Right hindlimb (tissue), 1 donor: ENCODE results near the gene LY6G5C.

Experiments used
- DNase-seq: peaks from one replicate; pipeline ENCODE4 v3.0.0-alpha.2; 2018

The LY6G5C gene

GRCh38 chr6:31661262-31662123, 19.4 kb downstream of the LY6G5C start:
- no peak for DNase-seq

- peak; percentile 93 for DNase-seq
Measured at GRCh38 chr6:31660381-31661261, 20.2 kb downstream of the LY6G5C start, which contains the start of gene C6orf47. Gene C6orf47 (minus strand): TSS chr6:31660778. CDS start chr6:31659947, 831 bp downstream.

DNA sequence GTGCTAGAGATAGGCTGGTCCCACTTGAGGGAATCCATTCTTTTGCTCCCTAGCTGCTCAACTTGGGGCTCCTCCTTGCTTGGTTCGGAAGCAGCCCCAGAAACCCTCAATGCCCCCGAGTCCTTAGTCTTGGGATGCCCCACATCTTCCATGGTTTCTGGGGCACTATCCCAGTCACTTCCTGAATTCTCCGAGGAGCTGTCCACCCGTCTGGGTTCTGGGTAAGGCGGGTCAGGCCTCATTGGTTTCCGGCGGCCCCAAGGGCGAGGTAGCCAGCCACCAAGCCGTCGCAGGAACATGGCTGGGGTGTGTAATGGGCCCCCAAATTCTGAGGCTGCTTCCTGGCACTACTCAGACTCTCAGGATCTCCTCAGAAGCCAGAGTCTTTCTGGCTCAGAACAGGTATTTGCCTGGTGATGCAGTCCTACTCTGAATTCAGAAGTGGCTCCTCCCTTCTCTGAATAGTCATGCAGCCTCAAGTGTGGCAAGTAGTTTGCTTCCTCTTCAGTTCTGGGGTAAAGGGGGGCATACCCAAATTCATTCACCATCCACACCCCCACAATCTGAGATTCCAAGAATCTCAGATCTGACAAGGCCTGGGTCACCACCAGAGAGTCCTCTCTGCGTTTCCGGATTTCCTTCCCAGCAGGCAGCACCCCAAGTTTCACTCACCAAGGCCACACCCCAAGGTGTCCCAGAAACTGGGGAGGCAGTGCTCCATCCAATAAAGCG, 21.1 kb downstream of the LY6G5C start:
- no peak for DNase-seq

GRCh38 chr6:31658983-31659648, 21.8 kb downstream of the LY6G5C start:
- no peak for DNase-seq

GRCh38 chr6:31658158-31658688, 22.6 kb downstream of the LY6G5C start:
- DNase-seq: no peak

GRCh38 chr6:31657406-31658157, 23.3 kb downstream of the LY6G5C start:
- DNase-seq: no peak

- DNase-seq: no peak
Measured at GRCh38 chr6:31655349-31656237, 25.3 kb downstream of the LY6G5C start, which contains the start of gene APOM. Gene APOM (plus strand): TSS chr6:31655894. CDS start chr6:31655967, 73 bp downstream.

DNA sequence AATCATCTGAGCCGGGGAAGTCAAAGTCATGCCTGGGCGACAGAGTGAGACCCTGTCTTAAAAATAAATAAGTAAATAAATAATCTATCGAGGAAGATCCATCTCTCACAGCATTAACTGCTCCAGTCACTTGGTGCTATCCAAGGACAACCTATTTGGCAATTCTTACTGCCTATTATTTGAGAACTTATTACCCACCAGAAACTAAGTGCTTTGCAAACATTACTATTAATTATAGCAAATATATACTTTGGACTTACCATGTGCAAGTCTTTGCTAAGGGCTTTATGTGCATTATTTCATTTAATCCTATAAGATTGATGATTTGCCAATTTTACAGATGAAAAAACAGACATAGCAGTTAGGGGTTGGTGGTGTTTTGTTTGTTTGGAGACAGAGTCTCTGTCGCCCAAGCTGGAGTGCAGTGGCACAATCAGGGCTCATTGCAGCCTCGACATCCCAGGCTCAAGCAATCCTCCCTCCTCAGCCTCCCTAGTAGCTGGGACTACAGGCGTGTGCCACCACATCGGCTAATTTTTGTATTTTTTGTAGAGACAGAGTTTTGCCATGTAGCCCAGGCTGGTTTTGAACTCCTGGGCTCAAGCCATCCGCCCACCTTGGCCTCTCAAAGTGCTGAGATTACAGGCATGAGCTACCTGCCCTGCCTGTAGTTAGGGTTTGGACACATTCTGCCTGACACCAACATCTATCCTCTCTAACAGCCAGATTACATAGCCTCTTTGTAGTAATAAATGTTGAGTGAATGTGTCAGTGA, 26.1 kb downstream of the LY6G5C start:
- no peak for DNase-seq

GRCh38 chr6:31652925-31653724, 27.7 kb downstream of the LY6G5C start:
- no peak for DNase-seq

DNA sequence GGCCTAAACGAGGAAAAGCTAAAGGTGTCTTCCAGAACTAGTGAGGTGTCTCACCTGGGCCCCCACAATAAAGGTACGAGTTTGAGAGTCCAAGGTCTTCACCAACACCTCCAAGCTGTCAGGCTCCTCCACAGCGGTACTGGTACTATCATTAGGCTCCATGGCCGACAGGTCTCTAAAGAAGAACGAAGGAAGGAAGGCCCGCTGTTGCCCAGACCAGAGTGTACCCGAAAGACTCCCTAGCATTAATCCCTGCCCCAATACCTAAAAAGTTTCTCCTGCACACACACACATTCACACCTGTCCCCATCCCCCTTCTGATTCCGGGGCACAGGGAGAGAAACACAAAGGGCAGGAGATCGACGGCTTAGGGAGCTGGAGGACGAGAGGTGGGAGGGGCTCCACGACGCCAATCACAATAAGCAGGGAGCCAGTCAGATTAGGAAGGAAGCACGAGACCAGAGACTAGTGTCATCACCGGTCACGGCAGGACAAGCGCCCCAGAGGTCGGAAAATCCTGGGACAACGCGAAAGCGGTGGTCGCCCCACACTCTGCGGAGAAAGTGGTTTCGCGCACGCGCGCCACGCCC, 29.2 kb downstream of the LY6G5C start:
- no peak for DNase-seq

GRCh38 chr6:31645325-31645724, 35.5 kb downstream of the LY6G5C start:
- no peak for DNase-seq

DNA sequence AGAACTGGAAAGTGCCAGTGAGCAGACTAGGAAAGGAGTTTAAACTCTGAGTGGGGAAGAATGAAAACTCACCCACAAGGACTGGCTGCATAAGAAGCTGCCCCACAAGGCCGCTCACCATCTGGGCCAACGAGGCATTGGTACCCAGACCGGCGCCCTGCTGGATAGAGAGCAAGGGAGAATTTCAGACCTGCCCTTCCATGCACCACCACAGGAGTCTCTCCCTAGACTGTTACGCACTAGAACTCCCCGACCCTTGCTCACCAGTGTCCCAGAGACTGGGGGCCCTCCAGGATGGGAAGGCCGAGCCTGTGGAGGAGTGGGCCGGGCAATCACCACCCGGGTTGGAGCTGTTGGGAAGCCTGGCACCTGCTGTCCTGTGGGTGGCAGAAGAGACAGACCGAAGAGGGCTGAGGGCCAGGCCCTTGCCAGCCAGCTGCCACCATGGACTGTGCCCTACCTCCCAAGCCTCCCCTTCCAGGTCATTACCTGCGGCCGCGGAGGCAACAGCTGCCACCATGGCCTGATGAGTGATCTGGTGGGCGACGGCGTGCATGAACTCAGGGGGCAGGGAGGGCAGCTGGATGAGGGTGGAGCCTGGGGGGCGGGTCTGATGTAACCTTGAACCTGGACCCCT, 36.9 kb downstream of the LY6G5C start:
- DNase-seq: no peak

GRCh38 chr6:31642798-31643570, 37.9 kb downstream of the LY6G5C start:
- no peak for DNase-seq

- no peak for DNase-seq
Measured at GRCh38 chr6:31641370-31641769, 39.5 kb downstream of the LY6G5C start.

DNA sequence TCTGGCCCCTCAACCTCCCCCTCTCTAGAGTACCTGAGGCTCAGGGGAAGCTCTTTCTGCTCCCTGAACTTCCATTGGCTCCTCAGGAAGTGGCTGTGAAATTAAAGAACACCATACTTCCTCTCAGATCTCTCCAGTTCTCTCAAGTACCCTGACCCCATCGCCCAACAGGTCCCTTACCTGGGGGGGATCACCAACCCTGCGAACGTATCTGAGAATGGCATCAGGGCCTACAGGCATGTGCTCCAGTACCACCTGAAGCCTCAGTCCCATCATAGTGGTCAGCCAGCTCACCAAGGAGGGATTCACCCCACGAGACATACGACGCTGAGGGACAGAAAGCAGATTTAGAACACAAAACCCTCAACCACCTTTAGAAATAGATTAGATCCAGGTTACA, 40.3 kb downstream of the LY6G5C start:
- no peak for DNase-seq

DNA sequence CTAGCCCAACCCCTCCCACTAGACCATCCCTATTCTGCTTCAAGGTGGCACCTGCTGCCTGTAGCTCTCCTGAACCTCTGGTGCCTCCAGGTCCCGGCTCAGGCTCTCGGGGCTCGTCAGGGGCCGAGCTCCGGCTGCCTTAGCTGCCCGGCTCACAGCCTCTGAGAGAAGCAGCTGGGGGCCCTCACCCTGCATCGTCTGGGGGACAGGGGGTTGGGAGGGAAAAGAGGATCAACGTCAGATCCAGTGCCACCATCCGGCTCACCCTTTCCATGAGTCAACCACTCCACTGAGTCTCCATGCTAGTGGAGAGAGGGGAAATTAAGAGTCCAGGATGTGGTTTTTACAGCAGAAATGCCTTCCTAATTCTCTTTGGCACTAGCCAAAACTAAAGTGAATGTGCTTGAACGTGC, 41.4 kb downstream of the LY6G5C start:
- no peak for DNase-seq

DNA sequence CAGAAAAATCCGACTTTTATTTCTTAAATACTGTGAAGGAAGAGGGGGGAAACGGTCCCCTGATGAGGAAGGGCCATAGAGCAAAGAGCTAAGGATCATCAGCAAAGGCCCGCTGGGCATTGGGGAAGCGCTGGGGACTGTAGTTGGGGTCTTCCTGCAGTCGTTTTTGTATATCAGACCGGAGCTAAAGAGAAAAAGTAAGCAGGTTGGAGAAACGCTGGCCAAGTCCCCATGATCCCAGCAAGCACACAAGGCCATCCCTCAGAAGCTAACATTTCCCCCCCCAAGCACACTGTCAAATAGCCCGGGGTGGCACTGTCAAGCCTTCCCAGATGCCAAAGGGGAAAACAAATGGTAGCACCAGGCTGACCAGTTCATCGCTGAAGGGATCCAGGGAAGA, 41.8 kb downstream of the LY6G5C start:
- no peak for DNase-seq
